NCI-H2029 (cell line): ENCODE measurements around the gene PEX11B.

Experiments used
- DNase-seq: peaks from one replicate; lab custom pipeline; 2025; lab: John Stamatoyannopoulos, UW

Gene PEX11B

DNA sequence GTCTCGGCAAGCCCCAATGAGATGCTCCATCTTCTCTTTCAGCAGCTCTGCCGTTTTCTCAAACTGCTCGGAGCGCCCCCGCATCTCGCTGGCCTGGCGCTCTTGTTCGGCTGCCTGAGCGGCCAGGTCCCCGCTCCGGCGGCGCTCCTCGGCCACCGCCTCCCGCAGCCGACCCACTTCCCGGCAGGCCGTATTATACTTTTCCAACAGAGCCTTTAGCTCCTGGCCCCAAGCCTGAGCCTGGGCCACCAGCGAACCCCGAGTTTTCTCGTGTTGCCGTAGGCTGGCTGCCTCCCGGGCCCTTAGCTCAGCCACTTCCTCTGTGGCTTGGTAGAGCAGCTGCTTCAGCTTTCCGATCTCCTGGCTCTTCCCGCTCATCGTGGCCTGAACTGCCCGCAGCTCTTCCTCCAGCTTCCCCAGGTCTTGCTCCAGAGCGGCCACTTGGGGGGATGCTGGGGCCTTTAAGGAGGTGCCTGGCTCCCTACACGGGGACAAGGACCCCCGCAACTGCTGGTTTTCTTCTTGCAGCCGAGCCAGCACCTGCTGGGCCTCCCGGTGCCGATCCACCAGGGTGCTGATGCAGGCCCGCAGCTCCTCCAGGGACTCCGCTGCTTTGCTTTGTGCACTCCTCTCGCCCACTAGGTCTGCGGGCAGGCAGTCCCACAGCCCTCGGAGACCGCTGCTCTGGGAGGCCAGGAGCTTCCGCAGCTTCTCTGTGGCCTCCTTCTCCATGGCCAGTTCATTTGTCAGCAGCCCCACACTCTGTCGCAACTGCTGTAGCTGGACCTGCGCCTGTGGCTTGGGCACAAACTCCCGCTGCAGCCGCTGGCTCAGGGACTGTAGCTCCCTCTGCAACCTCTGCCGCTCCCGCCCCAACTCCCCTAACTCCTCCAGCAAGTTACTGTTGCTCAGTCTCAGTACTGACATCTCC is 46.3 kb downstream of the PEX11B start:
- no peak for DNase-seq

- no peak for DNase-seq
Observed at GRCh38 chr1:145868232-145868631, 50.3 kb downstream of the PEX11B start.

- DNase-seq, result no peak
Observed at GRCh38 chr1:145863282-145864018, 55.1 kb downstream of the PEX11B start.
